Measurements from ENCODE around the gene PDE4D.
"Not testable (repeated sequence)": the region's sequence is repeated elsewhere in the genome, so short reads cannot be mapped to it uniquely, and the experiment has no call there.

The PDE4D gene

DNA sequence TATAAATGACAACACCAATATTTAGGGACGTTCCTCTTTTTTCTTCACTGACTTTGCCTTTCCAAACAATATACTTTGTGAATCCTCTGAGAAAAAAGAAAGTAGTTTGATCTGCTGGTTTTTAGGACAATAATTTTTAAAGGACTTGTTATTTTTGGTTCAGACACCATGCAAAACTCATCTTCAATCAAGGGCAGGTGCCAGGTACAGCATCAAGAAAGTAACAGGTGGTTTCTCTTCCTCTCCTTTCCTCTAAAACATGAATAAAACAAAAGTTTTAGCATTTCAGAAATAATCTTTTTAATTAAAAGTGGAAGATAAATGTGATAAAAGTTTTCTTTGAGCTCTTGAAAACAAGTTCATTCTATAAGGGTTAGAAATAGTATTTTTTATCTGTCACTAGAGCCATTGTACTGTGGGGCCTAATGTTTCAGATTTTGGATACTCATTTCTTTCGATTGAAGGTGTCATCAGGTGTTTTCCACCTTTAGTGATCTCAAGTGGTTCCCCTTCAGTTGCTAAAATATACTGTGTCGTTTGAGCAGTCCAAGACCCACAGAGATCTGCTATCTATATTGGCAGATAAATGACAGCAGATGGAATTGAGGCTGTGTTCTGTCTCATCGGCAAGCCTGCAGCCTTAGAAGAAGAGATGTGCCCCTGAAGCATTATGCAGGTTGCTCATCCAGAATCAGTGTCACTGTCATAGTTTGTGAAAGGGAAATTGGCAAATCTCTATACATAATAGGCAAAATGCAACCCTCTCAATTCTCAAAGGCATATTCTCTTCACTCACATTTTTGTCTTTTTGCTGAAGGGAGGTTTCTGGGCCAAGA, 499.7 kb downstream of the PDE4D start:
- no peak for DNase-seq

DNA sequence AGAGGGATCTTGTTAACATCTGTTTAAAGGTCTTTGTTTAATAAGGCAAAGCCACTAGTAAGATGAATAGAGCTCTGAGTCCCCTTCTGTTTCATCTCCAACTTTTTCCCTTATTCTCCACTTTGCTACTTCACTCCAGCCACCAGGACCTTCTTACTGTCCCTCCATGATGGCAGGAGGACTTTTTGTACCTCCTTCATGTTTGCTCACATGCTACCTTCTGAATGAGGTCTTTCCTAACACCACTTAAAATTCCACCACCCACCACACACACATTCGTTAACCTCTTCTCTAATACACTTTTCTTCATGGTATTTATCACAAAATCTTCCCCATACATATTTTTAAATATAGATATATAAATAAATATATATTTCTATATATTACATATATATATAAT, 501.9 kb downstream of the PDE4D start:
- no peak for DNase-seq

DNA sequence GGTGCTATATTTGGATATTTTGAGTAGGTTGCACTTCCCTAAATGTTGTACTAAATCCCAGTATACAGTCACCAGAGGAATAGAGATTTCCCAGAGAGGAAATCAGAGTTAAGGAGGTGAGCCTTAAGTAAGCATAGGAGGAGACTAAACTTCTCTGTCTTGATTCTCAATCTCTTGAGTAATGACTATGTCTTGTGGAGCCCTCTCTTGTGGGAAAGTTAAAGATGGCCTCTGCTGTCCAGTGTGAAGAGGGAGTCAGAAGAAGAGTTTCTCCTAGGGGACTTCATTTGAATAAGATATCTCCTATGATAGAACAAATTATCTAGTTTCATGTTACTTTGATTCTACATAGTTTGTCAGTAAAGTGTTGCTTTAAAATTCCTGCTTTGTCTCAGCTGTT, 502.5 kb downstream of the PDE4D start:
- no peak for DNase-seq

DNA sequence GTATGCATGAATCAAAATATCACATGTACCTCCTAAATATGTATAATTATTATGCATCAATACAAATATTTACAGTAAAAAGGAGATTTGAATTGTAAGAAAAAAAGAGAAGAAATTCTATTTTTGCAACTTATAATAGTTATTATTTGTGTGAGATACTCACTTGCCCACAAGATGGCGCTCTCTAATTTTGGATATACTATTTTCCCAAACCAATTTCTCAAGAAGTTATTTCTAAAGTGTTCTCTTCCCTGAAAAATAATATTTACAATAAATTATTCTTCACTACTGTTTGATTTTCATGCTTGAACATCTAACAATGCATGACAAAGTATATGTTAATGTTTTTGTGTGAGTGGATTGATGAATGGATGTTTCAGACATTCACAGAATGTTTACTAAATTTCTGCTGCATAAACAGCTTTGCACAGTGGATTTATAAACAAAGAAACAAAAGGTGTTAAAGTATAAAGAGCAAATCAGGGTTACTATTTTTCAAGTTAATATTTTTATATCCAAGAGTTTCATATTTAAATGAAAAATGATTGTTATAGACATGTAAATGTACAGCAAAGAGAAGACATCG, 503.4 kb downstream of the PDE4D start:
- DNase-seq = peak in 1 of 2 donors; percentile 14

DNA sequence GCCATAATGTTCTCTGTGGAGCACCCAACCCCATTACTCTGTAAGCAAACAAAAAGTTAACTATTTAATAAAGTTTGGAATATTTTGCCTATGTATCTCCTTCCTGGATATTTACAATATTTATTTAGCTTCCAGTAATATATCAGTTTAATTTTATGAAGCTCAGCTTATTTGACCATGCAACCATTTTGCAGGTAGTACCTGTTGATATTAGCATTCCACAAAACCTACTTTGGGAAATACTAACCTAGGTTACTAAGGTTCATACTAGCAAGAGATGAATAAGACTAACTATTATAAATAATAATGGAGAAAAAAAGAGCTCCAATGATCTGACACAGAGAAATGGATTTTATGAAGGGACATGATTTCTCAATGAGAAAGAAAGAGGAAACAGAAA, 506.4 kb downstream of the PDE4D start:
- DNase-seq = no peak

DNA sequence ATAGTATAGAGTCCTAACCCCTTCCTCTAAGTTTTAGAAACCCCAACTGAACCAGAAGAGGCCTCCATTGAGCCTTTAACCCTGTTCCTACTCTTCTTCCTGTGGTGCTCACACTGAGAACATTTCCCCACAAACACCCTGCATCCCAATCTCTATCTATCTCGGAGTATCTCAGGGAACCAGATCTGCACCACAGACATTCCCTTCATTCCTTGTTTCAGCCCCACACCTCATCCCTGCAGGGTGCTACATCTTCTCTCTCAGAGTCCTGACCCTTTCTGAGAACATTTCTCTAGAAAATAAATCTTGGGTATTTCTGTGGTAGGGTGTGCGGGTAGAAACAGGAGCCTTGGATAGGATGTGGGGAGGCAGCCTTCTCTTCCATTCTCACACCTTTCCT, 507.8 kb downstream of the PDE4D start:
- no peak for DNase-seq

DNA sequence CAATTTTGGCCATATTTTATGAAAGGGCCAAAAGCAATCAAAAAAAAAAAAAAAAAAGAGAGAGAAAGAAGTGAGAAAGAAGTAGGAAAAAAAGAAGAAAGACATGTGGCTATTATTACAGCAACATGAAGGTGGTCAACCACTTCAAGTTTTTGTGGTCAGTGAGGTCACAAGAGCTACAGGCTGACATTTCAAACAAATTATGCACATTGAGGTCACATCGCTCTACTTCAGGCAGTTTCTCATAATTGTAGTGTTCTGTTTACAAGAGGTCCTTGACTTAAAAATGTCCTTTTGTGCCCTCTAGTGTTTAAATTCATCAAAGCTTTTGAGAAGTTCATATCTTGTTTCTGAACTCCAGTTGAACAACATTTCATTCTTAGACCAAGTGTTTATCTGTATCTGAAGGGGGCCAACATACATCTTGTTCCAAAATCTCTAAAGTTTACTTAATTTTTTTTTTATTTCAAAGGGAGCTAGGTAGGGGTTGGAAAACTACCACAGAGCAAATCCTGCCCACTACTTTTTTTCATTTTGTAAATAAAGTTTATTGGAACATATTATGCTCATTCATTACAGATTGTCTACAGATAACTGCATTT, 513.1 kb downstream of the PDE4D start:
- no peak for DNase-seq

DNA sequence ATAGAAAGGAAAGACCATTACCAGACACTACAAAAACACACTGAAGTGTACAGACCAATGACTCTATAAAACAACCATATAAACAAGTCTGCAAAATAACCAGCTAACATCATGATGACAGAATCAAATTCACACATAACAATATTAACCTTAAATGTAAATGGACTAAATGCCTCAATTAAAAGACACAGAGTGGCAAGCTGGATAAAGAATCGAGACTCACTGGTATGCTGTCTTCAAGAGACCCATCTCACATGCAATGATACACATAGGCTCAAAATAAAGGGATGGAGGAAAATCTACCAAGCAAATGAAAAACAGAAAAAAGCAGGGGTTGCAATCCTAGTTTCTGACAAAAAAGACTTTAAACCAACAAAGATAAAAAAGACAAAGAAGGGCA, 519.5 kb downstream of the PDE4D start:
- DNase-seq = not testable (repeated sequence)

DNA sequence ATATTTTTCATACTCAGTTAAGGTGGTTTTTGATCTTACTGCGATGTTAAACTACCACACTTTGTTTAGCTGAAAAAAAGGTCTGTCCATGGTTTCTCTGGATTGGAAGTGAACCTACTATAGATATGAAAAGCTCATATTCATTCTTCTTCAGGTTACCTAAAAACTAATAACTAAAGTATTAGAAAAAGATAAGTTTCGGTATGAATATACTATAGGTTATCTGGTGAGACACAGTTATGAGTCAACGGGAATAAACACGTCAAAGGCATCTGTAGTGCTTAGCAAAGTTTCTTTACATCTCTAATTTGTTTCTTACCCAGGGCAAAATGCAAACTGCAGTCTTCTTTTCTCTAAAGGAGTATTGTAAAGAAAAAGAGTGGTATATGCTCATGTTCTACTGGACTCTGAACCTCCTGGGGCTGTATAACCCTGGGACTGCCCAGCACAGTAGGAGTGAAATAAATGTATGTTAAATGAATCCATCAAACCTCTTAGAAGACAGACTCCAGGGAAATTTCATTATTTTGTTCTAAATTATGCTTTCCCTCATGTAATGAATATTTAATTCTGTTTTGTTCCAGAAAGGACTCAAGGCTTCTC, 521.9 kb downstream of the PDE4D start:
- no peak for DNase-seq

DNA sequence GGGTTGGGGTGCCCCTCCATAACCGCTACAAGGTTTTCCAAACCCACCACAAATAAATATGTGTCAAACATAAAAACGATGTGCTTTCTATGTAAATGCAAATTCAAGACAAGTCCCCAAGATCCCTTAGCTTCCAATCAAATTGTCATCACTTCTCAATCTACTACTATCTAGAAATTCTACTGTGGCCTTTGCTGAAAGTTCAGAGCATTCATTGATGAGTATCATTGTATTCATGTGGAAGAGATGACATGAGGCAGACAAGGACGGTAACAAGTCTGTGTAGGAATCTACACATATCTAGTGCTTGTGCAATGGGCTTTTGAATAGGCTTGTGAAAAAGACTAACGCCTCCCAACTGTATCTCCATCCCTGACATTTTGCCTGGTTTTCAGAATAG, 524.6 kb downstream of the PDE4D start:
- no peak for DNase-seq

DNA sequence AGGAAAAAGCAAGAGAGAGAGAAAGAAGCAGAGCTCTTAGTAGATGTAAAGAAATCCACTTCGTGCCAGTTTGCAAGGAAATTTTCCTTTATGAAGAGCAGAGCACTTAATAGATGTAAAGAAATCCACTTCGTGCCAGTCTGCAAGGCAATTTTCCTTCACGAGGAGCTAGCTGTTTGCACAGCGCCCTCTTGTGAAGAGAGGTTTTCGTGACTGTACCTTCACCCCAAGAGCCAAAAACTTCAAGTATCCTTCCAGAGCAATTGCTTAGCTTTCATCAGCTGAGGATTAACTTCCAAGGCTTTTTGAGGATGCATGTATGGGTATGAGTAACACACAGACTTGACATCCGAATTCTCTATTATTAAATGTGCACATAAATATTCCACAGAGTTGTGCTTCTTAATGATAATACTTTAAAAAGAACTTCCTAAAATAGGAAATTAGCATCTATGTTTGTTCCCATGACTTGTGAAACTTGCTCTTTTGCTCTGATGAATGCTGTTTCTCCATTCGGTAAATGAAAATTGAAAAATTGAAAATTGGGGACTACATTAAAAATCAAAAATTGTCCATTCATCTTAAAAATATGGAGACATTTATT, 525.6 kb downstream of the PDE4D start:
- peak; percentile 23 to 37 for DNase-seq

DNA sequence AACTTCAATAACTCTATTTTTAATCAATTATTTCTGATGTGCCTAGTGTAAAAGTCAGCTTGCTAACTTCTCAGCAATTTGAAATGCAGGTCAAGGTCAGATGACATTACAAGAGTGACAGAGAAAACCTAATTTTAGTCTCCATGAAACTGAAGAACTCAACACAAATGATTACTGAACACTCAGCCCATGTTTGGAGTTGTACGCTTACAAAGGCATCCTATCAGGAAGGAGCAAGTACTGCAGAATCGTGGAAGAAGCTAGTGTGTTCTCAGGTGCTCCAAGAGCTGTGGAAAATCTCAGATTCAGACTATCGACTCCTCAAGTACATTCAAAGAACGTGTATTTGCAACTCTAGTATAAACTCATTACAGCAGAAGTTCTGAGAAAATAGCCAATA, 526.7 kb downstream of the PDE4D start:
- DNase-seq = no peak

DNA sequence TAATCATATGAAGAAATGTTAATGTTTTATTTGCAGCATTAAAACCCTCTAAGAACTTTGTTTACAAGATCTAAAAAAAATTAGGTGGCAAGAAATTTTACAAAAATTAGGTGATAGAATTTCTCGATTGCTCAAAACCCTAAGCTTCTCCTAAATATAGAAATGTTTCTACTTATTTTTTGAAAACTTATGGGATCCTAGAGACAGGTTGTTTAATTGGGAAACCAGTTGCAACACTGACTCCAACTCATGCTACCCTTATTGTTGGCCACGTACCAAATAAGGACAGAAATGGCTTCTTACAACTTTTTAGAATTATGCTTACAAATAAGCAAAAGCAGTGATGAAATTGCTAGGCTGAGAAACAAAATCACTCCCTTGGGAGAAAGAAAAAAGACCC, 531.1 kb downstream of the PDE4D start:
- no peak for DNase-seq

DNA sequence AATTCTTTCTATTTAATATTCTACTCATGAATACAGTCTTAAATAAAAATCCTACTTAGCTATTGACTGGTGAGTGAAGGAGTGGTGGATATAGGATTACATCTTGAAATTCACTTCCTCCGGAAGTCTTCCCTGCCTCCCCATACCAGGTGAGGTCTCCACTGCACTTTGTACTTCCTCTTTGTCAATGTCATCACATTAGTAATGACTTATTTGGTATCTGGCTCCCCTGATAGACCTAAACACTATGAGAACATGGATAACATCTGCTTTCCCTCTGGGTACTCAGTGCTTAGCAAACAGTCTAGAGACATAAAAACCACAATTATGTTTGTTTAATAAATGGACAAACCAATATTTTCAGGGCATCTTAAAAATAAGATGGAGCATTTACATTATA, 532.1 kb downstream of the PDE4D start:
- no peak for DNase-seq

DNA sequence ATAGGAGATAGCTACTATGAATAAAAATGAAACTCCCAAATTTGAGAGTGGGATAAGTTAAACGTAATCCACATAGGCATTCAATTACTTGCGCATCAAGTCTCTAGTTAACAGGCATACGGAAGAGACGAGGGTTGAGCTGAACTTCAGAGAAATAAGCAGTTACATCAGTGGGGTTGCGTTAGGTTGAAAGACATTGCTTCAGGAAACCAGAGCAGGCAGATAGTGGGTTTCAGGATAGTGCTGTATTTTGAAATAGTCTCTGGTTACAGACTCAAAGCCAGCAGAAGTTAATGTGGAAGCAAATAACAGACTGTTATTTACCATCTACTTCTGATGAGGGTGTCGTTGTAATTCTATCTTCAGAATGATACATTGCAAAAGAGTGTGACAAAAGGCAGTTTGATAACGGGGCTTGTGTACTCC, 533.4 kb downstream of the PDE4D start:
- no peak for DNase-seq

DNA sequence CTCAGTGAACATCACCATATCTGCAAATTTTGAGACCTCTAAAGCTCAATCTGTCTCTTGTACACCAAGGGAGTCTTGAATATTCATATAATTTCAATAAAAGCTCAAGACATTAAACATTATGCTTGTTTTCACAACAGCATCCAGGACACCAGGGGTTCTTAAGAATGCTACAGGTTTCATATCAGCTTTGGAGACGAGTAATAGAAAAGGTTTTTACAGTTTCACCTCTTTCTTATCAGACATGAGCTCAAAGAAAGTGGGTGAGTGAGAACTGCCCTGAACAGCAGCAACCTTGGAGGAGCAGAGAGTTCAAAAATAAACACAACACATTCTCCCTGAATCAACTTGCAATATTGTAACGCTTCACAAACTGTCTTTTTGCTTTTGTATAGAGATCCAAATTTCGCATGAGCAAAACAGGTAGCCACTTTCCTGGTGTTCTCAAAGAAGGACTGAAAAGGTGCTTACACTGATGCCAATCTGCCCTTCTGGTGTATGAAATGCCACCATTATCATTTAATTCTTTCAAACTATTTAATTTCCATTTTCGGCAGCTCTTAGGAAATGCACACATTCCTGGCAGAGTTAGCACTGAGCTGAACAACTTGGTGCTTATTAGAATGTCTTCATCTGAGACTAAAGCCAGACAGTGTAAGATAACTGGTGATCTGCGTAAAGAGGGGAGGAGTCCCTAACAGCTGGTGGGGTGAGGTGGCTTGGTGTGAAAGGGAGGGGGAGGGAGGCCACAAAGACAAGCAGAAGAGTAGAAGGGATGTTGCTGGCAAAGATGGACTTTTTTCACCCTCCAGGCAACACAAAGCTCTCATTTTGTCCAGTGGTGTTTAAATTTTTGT, 535.3 kb downstream of the PDE4D start:
- DNase-seq = no peak

DNA sequence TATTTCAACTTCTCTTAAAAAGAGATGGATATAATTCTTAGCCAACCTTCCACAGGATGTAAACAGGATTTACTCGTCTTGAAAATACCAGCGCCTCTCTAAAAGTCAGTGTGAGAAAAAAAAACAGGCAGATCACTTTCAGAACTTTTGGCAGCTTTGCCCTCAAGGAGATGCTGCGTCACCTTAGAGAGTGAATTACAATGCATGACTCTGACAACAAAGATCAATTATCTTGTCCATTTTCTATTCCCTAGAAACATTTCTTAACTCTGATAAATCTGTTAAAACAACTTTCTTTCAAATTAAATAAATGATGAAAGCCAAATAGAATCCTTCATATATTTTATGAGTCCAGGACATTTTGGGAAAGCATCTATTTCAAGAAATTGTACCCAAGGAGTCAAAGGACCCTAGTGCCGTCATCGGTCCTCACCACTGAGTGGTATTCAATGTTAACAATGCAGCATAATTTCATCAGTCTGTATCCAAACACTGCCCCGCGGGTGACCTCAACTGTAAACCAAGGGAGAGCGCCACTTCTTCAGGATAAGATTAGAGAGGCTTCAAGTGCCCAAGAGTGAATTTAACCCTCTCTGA, 536.0 kb downstream of the PDE4D start:
- DNase-seq = no peak

DNA sequence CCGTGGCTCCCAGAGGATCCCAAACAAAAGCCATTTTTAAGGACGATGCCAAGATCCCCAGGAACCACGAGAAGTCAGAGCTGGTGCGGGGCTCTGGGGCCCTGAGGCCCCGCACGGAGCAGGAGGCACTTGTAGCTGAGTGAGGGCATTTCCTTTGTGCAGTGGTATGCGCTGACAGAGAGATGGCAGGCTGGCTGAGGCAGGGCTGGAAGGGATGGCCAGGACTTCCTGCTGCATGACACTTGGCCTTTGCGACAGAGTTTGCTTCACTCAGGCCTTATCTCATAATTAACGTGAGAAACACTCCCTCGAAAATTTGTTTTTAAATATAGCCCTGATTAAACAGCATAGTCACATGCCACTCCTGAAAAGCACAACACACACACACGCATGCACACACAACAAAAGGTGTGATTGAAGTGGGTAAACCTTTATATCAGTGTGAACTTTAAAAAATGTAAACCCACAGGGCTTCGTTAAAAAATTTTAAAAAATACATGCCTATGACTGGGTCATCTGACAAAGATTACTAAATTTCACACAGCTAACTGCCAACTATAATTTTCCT, 536.6 kb downstream of the PDE4D start:
- no peak for DNase-seq

DNA sequence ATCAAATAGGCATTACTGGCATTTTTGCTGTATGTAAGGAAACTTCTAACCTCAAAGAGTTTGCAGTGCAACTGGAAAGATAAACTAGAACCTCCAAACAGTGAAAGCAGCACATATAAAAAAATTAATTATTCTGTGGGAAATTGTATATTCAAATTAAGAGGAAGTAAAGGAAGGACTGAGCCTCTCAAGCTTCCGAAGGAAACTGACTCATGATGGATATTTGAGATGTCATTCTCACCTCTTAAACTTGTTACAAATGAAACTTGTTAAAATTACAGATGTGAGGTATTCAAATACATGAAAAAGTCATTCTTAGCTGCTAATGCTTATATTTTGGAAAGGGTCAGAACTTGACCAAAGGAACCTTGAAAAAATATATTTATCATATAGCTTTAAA, 538.7 kb downstream of the PDE4D start:
- DNase-seq = no peak

DNA sequence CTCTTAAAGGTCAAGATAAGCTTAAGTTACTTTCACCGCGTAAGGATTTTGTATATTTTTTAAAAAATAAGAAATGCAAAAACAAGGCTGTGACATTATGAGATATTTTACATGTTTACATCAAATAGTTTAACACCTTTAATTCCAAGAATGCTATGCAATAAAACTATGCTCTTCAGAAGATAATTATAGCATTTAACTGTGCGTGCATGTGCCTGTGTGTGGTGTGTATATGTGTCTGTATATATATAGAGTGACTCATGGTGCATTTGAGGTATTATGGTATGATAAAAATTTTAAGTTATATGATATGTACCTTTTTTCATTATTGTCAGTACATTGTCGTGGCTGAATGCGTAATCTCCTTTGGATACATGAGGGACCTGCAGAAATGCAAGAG, 539.3 kb downstream of the PDE4D start:
- DNase-seq = no peak

DNA sequence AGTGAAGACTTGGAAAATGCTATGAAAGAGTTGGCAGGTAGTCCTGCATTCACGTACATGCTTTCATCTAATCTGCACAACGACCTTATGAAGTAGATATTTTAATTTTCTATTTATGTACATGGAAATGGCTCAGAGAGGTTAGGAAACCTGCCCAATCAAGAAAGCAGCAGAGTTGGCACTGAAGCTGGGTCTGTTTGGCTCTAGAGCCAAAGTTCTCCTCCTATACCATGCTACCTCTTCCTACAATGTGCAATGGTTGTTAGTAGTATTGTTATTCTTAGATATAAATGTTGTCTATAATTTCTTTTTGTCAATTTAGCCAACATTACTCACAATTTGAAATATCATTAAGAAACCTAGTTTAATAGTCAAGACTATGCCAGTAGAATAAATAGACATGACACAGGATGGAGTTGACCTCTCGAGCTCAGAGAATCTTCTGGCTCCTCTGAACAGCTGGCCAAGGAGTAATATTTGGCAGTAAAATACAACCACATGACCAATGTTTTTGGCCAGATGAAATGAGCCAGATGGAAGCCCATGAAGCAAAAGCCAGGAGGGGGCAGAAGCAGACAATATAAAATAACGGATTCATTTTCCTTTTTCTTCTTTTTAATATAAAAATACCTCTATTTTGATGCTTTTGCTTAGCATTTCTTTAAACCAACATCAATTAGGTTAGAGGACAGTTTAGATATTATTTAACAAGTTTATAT, 542.3 kb downstream of the PDE4D start:
- no peak for DNase-seq
